Fibroblast of gingiva (primary cell): Measurements from ENCODE around the gene COL24A1.
A peak's percentile ranks its signal among the peaks of the same experiment; 100 is the strongest.

Source experiments
- DNase-seq: peaks from one replicate; pipeline ENCODE4 v3.0.0-alpha.2; 2011; ENCODE audit warnings: low read depth

COL24A1 gene

DNA sequence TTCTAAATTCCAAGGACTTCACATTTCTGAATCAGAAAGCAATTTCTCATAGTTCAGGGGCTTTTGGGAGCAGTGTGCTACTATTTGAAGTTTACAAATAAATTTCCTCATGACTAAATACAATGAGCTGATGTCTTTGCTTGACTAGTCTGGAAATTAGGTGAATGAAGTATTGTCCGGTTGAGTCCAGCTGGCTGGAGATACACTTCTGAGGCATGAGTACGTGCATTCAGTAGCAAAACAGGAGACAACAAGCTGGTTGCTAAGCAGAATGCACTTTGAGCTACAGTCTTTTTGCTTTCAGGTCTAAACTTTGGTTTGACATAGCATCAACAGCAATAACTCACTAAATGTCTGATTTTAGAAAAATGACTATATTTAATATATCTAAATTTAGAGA lies 475.5 kb downstream of the COL24A1 start:
- DNase-seq = peak; percentile 31
